Mesothelial cell of epicardium (in vitro differentiated cells): ENCODE results near the gene CDC34. TPM values are rescaled to one million over a fixed set of nuclear protein-coding genes. Genes with fewer than 3 reads are reported as not detected.

Experiments used
- DNase-seq, 2 experiments: peaks; one replicate each; pipeline ENCODE4 v3.0.0; 2021; ENCODE audit warnings: low spot score in 2 of 2; ENCODE audit not compliant: unreplicated experiment in 2 of 2
- H3K27ac Mint-ChIP-seq: 2 replicates; pipeline ENCODE4 v1.8.0; 2021; ENCODE audit warnings: mixed read lengths
- H3K27me3 Mint-ChIP-seq: 2 replicates; pipeline ENCODE4 v1.8.0; 2021; ENCODE audit warnings: low read depth, mixed read lengths
- H3K36me3 Mint-ChIP-seq: 2 replicates; pipeline ENCODE4 v1.8.0; 2021; ENCODE audit warnings: mixed read lengths
- H3K4me1 Mint-ChIP-seq: 2 replicates; pipeline ENCODE4 v1.8.0; 2021; ENCODE audit warnings: mixed read lengths
- H3K4me3 Mint-ChIP-seq: 2 replicates; pipeline ENCODE4 v1.8.0; 2021; ENCODE audit warnings: mild to moderate bottlenecking, moderate library complexity, mixed read lengths
- H3K9me3 Mint-ChIP-seq: 2 replicates; pipeline ENCODE4 v1.8.0; 2021; ENCODE audit warnings: mixed read lengths
- CTCF ChIP-seq: fragments of 200-600 bp; sonication (generic); IDR thresholded peaks from one replicate; pipeline ENCODE4 v1.5.0; 2021; ENCODE audit warnings: antibody characterized with exemption; ENCODE audit not compliant: unreplicated experiment
- total RNA-seq: library from RNA; stranded (reverse); gene quantifications from 3 replicates; pipeline ENCODE4 v1.2.1, GENCODE V29; 2021

The CDC34 gene
- total RNA-seq, 1 donor from 2014 or later, result 106 TPM

- no peak for TF ChIP-seq CTCF
- no peaks in the 10 kb centered on the region for H3K27me3 Mint-ChIP-seq
- H3K9me3 Mint-ChIP-seq, result no peaks in the 10 kb centered on the region
- no peak overlapping the region for H3K27ac Mint-ChIP-seq
- DNase-seq, result no peak
- no peaks in the 10 kb centered on the region for H3K4me1 Mint-ChIP-seq
- peaks cover 13% of the 10 kb centered on the region for H3K36me3 Mint-ChIP-seq
- H3K4me3 Mint-ChIP-seq, result no peak overlapping the region
Observed at GRCh38 chr19:541699-542098, 10.1 kb downstream of the CDC34 start.

DNA sequence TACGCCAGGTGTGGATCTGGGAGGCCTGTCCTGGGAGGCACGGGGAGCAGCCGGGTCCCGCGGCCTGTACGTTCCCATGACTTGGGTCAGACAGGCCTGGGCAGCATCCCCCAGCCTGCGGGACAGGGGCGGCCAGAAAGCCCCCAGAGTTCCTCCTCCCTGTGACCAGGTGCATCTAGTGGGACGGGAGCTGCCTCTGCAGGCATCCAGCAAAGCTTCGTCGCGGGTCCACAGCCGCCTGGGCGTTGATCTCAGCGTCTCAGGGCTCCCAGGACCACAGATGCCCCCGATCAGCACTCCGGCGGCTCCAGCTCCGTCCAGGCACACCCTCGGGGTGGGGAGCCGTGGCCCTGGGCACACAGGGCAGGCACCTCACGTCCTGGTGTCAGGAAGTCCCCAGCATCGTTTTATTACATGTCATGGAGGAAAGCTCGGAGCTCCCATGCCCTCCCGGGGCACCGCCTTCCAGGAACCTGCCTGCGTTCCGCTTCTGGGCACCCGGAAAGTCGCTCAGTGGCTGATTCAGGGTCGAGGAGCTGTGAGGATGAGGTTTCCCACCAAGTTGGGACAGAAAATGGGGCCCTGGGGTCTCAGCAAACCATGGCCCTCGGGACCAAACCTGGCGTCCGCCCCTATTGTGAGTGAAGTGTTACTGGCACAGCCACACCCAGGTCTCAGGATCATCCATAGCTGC lies 10.8 kb downstream of the CDC34 start:
- no peak for TF ChIP-seq CTCF
- H3K27me3 Mint-ChIP-seq, result no peaks in the 10 kb centered on the region
- H3K9me3 Mint-ChIP-seq, result no peaks in the 10 kb centered on the region
- DNase-seq, result no peak
- H3K27ac Mint-ChIP-seq, result no peak overlapping the region
- H3K4me1 Mint-ChIP-seq, result no peaks in the 10 kb centered on the region
- peaks cover 13% of the 10 kb centered on the region for H3K36me3 Mint-ChIP-seq
- H3K4me3 Mint-ChIP-seq, result no peak overlapping the region

DNA sequence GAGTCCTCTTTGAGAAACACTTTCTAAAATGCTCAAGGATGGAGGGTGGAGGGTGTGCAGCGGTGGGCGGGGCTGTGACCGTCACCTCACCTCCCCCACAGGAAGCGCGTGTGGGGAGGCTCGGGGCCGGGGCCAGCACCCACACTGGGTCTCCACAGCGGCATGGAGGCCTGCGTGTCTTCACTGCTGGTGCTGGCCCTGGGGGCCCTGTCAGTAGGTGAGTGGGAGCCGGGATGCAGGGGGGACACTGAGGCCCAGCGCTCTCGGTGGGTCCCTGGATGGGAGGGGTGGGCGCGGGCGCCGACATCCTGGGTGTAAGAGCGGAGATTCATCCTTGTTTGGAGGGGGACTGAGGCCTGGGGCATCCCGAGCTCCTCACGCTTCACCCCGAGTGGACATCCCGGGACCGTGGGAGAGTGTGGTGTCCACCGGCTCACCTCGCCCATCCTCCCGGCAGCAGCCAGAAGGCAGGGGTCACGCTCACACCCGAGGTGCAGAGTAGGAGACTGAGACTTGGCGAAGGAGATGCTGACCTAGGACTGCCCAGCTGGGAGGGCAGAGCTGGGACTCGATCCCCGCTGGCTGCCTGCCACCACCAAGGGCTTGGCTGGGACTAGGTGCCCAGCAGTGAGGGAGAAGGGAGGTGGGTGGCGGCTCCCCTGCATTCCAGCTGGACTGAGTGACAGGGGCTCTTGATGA lies 12.5 kb downstream of the CDC34 start, which contains the start of gene GZMM:
GZMM (plus strand) TSS at position 144 of the 699 bp plus-strand sequence; CDS start at position 163, 19 bp downstream.
- H3K27ac Mint-ChIP-seq, result no peak within 1 kb of the TSS

GRCh38 chr19:547117-547516 lies 15.6 kb downstream of the CDC34 start:
- Mint-ChIP-seq H3K27me3 (peaks cover 5% of the 10 kb centered on the region), H3K27ac (no peak overlapping the region), H3K4me1 (peaks cover 3% of the 10 kb centered on the region), H3K36me3 (peaks cover 3% of the 10 kb centered on the region), H3K4me3 (no peak overlapping the region), H3K9me3 (no peaks in the 10 kb centered on the region)
- DNase-seq, result no peak
- TF ChIP-seq CTCF, result no peak

More for the DNA sequence above, 12.5 kb downstream of the CDC34 start, which contains the start of gene GZMM:
- H3K4me1 Mint-ChIP-seq, result no peaks in the 10 kb centered on the region
- peaks cover 3% of the 10 kb centered on the region for H3K36me3 Mint-ChIP-seq
- no peaks in the 10 kb centered on the region for H3K27me3 Mint-ChIP-seq
- no peak for TF ChIP-seq CTCF
- H3K9me3 Mint-ChIP-seq, result no peaks in the 10 kb centered on the region
- H3K4me3 Mint-ChIP-seq, result no peak within 1 kb of the TSS
- no peak for DNase-seq

DNA sequence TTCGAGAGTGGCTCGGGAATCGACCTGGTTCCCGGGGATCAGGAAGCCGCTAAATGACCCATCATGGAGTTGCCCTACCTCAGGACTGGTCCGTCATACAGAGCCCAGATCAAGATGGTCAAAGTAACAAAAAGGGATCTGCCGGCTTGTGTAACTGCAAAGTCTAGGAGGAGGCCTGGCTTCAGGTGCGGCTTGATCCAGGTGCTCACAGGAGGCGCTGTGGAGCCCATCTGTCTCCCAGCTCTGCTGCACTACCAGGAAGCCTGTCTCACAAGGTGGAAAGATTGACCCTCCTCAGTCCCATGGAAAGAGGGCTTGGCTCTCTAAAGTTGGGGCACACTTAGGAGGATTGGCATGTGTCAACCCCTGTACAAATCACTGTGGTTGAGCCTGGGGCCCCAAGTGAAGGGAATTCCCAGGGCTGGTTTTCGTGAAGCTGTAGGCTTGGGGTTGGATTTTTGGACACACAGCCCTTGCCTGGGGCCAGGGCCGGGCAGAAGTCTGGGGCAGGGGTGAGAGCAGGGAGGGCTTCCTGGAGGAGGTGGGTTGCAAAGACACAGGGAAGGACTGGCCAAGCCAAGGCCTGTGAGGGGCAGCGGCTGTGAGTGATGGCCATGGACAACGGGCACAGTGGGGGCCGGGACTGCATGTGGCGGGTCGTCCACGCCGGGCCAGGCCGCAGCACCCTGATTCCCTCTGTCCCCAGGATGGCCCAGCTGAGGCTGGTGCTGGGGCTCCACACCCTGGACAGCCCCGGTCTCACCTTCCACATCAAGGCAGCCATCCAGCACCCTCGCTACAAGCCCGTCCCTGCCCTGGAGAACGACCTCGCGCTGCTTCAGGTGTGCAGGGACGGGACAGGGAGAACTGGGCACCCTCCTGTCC lies 16.5 kb downstream of the CDC34 start:
- DNase-seq, result no peak
- Mint-ChIP-seq H3K27ac (no peak overlapping the region), H3K9me3 (no peaks in the 10 kb centered on the region), H3K27me3 (peaks cover 8% of the 10 kb centered on the region), H3K4me1 (peaks cover 3% of the 10 kb centered on the region), H3K4me3 (no peak overlapping the region), H3K36me3 (peaks cover 3% of the 10 kb centered on the region)
- no peak for TF ChIP-seq CTCF
